GM12878 (cell line): Measurements from ENCODE around the gene TRIM39. TPM values are rescaled to one million over a fixed set of nuclear protein-coding genes. Genes with fewer than 3 reads are reported as not detected.
A peak's percentile ranks its signal among the peaks of the same experiment; 100 is the strongest.

Experiments
- BHLHE40 ChIP-seq, 2 experiments: fragments of 450-650 bp in 1 of 2; IDR thresholded peaks; 2 replicates each; pipeline ENCODE4 v1.6.1; 2011 to 2017; ENCODE audit warnings: low read depth in 2 of 2, borderline replicate concordance in 1 of 2, improper control_type of control experiment in 1 of 2, low read length in 1 of 2, mild to moderate bottlenecking in 1 of 2
- CBFB ChIP-seq: IDR thresholded peaks from 2 replicates; pipeline ENCODE4 v1.6.1; 2016; ENCODE audit warnings: antibody characterized with exemption, low read depth
- CBX3 ChIP-seq: fragments of 200-600 bp; sonication (generic); IDR thresholded peaks from 2 replicates; pipeline ENCODE4 v1.6.1; 2016; ENCODE audit warnings: low read depth, borderline replicate concordance
- HDAC6 ChIP-seq: fragments of 200-600 bp; sonication (generic); IDR thresholded peaks from one replicate; pipeline ENCODE4 v1.8.0; 2017; ENCODE audit warnings: antibody characterized with exemption; ENCODE audit not compliant: unreplicated experiment
- LARP7 ChIP-seq: fragments of 450-650 bp; IDR thresholded peaks from 2 replicates; pipeline ENCODE4 v1.6.1; 2017; ENCODE audit warnings: mild to moderate bottlenecking
- MTA2 ChIP-seq: fragments of 450-650 bp; IDR thresholded peaks from 2 replicates; pipeline ENCODE4 v1.6.1; 2016; ENCODE audit warnings: low read depth, mild to moderate bottlenecking, moderate library complexity
- MYC ChIP-seq: IDR thresholded peaks from 2 replicates; pipeline ENCODE4 v1.6.1; 2011; ENCODE audit warnings: mild to moderate bottlenecking, low read length, moderate library complexity, inconsistent platforms; ENCODE audit not compliant: insufficient read depth, insufficient replicate concordance, insufficient read length, severe bottlenecking
- NBN ChIP-seq: fragments of 450-650 bp; IDR thresholded peaks from 2 replicates; pipeline ENCODE4 v1.6.1; 2016
- NKRF ChIP-seq: fragments of 450-650 bp; conservative IDR thresholded peaks from 2 replicates; pipeline ENCODE4 v1.6.1; 2017; ENCODE audit warnings: mild to moderate bottlenecking, moderate library complexity
- NRF1 ChIP-seq: conservative IDR thresholded peaks from 2 replicates; pipeline ENCODE4 v1.6.1; 2011; ENCODE audit warnings: mild to moderate bottlenecking, low read depth, low read length, improper control_type of control experiment
- PML ChIP-seq: IDR thresholded peaks from 2 replicates; pipeline ENCODE4 v1.6.1; 2012; ENCODE audit warnings: low read length, inconsistent platforms
- POLR2AphosphoS5 ChIP-seq: IDR thresholded peaks from 2 replicates; pipeline ENCODE4 v1.6.1; 2011; ENCODE audit warnings: mild to moderate bottlenecking, low read length, inconsistent platforms
- RCOR1 ChIP-seq: conservative IDR thresholded peaks from 2 replicates; pipeline ENCODE4 v1.6.1; 2012; ENCODE audit warnings: low read depth, low read length, improper control_type of control experiment
- REST ChIP-seq: IDR thresholded peaks from 2 replicates; pipeline ENCODE4 v1.6.1; 2012; ENCODE audit warnings: mild to moderate bottlenecking, low read depth, low read length
- SIN3A ChIP-seq: IDR thresholded peaks from 2 replicates; pipeline ENCODE4 v1.6.1; 2012; ENCODE audit warnings: low read depth, low read length, improper control_type of control experiment
- SMAD5 ChIP-seq: IDR thresholded peaks from 2 replicates; pipeline ENCODE4 v1.6.1; 2016; ENCODE audit warnings: antibody characterized with exemption, low read depth
- ZBTB40 ChIP-seq: fragments of 450-650 bp; IDR thresholded peaks from 2 replicates; pipeline ENCODE4 v1.6.1; 2016; ENCODE audit warnings: mild to moderate bottlenecking, moderate library complexity, borderline replicate concordance
- ZZZ3 ChIP-seq: IDR thresholded peaks from 2 replicates; pipeline ENCODE4 v1.6.1; 2011; ENCODE audit warnings: low read depth; ENCODE audit not compliant: control insufficient read depth, insufficient read length
- polyA plus RNA-seq, 11 experiments: library from polyadenylated mRNA; depleted of rRNA in 4 of 11; unstranded in 6 of 11; stranded (reverse) in 5 of 11; fragments of >200 nt; fragmentation: Nextera tagmentation in 4 of 11; fragmentation: Illumina TruSeq in 1 of 11; extraction: Ambion mirVana in 4 of 11; extraction: Trizol in 1 of 11; gene quantifications; 1 replicate in 1 of 11; 2 replicates in 10 of 11; pipeline versions ENCODE4 v1.2.1 to v1.2.3, GENCODE V29; 2011 to 2016; ENCODE audit warnings: inconsistent platforms in 2 of 11, missing spikeins in 2 of 11, low read depth in 1 of 11
- total RNA-seq, 4 experiments: library from RNA; depleted of rRNA in 3 of 4; stranded (reverse); fragments of >200 nt in 3 of 4; fragmentation: Illumina TruSeq in 1 of 4; extraction: Trizol in 1 of 4; gene quantifications; 2 replicates each; pipeline versions ENCODE4 v1.2.1 to v1.2.3, GENCODE V29; 2013 to 2021

TRIM39 gene
- total and polyA plus RNA-seq, 10 of the 15 experiments (the other 5 are each of a cell fraction or from before 2014, with no cell fraction given): 3.0 to 11.9 (median 8.8) TPM

DNA sequence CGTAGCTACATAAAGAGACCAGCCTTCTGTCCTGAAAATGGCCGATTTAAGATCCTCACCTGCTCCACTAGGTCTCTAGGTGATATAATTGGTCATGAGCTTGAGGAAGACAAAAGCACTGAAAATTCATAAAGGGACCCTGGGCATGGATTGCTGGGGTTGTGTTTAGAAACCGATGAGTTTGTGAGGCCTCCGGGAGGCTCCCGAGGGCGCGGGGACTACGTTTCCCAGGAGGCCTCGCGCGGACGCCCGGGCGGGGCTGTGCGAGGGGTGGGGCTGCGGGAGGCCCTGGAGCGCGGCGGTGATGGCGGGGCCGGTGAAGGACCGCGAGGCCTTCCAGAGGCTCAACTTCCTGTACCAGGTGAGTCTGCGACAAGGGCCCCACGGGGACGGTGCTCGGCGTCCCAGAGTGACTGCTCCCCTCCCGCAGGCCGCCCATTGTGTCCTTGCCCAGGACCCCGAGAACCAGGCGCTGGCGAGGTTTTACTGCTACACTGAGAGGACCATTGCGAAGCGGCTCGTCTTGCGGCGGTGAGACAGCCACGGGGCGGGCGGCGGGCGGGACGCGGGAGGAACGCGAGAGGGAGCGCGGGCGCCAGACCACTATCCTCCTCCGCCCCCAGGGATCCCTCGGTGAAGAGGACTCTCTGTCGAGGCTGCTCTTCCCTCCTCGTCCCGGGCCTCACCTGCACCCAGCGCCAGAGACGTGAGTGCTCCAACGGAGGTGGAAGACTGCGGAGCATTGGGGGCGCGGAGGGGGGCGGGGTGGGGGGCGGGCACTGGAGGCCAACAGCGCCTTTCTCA, 18.3 kb downstream of the TRIM39 start, which contains the start of gene RPP21 (continued):
- TF ChIP-seq BHLHE40 (IDR thresholded peaks at IDR 0.05; ENCODE audit: borderline replicate concordance in 1 of 2, low read depth in 2 of 2, low read length in 1 of 2): peak in 1 of 2 experiments; percentile 32; a peak in 1 of 4 replicates
- no peak for TF ChIP-seq CBX3
- TF ChIP-seq HDAC6: no peak
- peak; percentile 89 for TF ChIP-seq SIN3A
- TF ChIP-seq PML: peak; percentile 69; the same call in 1 of the 2 replicates
- peak; percentile 77 for TF ChIP-seq LARP7
- TF ChIP-seq NRF1: no peak
- peak; percentile 52 for TF ChIP-seq MYC
- peak; percentile 29; the same call in 1 of the 2 replicates for TF ChIP-seq ZBTB40
- TF ChIP-seq NKRF: peak; percentile 89
- TF ChIP-seq CBFB: peak; percentile 77; the same call in 1 of the 2 replicates
- peak; percentile 89 for TF ChIP-seq POLR2AphosphoS5
- peak; percentile 83; the same call in 1 of the 2 replicates for TF ChIP-seq NBN
- no peak for TF ChIP-seq MTA2
- no peak for TF ChIP-seq ZZZ3
- TF ChIP-seq SMAD5: peak; percentile 54; the same call in 1 of the 2 replicates
- TF ChIP-seq REST: 0 out of 2 replicates have a peak, but pooled peaks have one; percentile 26
- peak; percentile 77; the same call in 1 of the 2 replicates for TF ChIP-seq RCOR1
